NCI-H1436 treated with DMSO at 0.1 percent for 48 hours (cell line): ENCODE measurements around the gene CXCL8.
"Not testable (repeated sequence)": the region's sequence is repeated elsewhere in the genome, so short reads cannot be mapped to it uniquely, and the experiment has no call there.

Experiments
- DNase-seq: peaks from one replicate; lab custom pipeline; 2025; lab: John Stamatoyannopoulos, UW

CXCL8 gene

DNA sequence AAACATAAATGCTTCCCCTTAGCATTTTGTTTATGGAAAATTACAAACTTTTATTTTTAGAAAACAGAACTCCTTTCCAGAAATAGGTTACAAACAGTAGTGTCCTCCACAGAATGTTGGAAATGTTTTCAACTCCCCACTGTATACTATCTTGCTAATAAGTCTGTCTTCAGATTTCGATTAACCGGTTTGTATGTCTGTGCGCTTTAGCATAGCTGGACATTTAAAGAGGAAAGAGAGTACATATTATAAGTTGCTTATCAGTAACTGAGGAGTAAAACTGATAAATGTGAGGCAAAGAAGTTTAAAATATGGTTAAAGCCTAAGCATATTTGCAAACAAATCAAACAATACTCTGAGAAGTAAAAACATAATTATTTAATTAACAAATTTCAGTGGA lies 3.4 kb downstream of the CXCL8 start:
- no peak for DNase-seq

DNA sequence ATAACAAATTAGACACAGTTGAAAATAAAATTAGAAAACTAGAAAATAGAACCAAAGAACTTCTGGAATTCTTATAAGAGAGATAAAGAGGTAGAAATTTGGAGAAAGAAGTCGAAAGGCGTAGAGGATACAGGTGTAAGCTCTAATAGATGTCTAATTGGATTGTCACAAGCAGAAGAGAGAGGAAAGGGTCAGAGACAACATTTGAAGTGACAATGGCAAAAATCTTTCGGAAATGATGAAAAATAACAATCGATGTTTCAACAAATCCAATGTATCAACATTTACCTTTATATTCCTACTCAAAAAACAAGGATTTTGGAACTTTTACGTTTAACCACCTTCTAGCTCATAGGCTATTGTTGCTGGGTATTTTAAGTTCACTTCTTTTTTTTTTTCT lies 3.8 kb downstream of the CXCL8 start:
- no peak for DNase-seq

DNA sequence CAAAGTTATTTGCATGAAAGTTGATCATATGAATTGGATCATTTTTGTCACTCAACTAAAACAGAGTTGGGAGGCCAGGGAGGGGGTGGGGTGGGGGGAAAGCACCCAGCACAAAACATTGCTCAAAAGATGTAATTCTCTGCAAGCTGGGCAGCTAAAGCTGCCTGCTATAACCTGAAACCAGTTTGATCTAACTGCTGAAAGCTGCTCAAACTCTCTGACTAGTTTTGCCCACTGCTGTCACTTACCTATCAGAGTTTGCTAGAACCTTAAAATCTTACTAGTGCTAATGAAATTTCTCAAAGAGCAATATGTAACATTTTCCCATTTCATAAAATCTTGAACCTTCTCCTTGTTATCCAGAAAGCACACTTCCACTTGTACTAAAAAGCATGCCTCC lies 10.4 kb downstream of the CXCL8 start:
- no peak for DNase-seq

DNA sequence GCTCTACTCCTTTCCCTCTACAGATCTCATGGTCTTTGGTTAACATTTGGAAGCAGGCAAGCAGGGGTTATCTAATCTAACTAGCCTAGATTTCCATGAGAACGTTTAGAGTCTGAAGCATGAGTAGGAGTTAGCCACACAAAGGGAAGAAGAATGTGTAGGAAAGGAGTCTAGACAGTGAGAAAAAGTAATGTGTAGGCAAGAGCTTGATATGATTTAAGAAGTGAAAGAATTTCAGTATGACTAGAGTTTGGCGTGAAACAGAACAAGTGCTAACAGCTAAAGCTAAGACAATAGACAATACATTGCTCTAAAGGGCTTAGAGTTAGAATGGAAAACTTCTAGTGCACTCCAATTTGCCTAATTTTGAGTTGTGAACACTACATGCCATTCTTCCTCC lies 10.8 kb downstream of the CXCL8 start:
- DNase-seq = no peak

DNA sequence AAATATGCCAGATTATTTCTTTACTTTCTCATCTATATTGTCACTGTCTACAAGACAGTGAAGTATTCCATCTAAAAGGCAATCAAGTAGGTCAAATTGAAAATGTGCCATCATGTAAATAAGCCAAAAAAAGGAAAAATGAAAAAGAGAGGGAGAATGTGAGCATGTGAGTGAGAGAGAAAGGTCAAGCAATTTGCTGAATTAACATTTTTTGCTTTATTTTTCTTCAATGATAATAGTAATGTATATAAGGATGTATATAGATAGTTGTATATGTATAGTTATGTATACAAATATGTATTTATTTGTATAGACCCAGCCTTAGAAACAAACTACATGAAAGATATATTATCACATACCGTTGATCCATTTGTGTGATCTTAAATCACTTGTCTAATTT lies 11.5 kb downstream of the CXCL8 start:
- no peak for DNase-seq

DNA sequence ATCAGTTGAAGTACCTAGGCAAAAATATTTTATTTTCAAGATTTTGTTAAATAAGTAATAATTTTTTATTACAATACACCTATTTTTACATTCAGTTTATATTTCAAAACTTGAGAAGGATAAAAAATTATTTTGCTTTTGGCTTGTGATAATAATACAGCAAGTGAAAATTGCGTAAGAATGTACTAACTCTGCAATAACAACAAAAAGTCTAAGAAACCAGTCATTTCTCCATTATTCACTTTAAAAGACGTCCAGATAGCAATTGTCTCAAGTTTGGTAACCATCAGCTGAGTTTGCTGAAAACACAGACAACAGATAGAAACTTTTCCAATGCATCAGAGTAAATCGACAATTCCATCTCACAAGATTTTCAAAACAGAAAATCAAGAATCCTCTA lies 12.1 kb downstream of the CXCL8 start:
- no peak for DNase-seq

DNA sequence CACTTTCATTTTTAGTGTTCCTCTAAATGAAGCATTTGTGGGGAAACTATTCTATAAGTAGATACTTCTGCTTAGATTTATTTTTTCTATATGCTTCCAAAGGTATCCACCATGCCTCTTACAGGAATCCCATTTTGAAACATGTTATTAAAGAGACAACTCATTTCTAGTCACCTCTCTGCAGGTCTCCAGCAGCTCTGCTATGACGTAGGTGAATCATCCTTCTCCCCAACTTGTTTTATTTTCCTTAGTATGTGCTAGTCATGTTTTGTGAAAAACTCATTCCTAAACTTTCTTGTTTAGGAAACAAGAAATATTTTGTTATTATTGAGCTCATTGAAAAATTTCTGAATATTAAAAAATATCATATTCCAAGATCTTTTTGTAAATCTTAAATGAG lies 12.8 kb downstream of the CXCL8 start:
- no peak for DNase-seq

DNA sequence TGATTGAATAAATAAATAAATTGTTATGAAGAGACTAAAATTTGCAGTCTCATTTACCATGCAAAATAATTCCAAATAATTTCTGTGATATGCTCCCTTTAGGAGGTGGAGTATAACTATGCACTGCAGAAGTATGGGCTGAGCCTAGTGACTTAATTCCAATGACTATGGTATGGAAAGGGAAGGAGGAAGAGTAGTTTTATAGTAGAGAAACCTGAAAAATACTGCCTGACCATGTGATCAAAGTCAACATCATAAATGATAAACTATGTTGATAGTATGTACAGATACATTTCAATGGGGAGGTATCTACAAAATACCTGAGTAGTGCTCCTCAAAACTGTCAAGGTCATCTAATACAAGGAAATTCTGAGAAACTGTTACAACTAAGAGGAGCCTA lies 14.6 kb downstream of the CXCL8 start:
- DNase-seq = no peak

DNA sequence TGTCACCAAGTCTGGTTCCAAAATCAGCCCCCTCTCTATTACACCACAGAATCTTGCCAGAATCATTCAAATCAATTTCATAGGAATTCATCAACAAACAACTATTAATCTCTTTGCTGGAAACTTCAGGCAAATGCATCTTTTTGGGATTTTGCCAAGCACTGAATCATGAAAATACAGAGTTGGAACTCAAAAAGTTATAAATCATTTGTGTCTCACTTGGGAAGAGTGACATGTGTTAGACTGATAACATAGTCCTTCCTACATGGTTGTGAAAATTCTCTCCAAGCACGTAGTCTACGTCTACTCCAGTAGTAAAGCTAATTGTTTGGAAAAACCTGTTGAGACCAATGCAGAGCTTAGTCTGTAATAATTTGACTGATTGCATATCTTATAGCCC lies 19.0 kb downstream of the CXCL8 start:
- DNase-seq = no peak

DNA sequence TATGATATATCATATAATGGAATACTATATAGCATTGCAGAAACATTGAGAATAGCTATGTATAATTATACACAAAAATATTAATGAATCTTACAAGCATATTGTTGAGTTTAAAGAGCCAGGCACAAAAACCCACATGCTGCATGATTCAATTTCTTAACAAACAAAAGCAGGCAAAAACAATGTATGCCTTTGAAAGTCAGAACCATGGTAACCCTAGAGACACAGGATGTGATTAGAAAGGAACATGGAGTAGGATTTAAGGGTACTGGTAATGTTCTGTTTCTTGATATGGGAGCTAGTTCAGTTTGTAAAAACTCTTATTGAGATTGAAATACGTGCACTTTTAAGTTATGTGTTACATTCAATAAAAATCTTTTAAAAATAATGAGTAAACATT lies 21.5 kb downstream of the CXCL8 start:
- DNase-seq = no peak

DNA sequence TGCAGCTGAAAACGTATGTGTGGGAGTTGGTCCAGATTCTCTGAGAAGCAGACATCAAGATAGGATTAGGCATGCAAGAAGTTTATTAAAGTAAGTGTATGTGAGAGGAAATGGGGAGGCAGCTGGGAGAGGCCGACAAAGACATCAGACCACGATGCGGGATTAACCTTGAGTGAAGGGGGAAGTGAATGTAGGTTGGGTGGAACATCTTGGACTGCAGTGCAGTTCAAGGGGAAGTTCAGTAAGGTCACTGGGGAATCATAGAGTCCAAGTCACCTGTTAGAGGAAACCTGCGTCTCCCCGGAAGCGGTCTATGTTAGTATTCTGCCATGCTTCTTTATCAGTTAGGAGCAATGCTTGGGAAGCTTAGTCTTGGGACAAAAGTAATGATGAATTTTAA lies 22.0 kb downstream of the CXCL8 start:
- DNase-seq = no peak

DNA sequence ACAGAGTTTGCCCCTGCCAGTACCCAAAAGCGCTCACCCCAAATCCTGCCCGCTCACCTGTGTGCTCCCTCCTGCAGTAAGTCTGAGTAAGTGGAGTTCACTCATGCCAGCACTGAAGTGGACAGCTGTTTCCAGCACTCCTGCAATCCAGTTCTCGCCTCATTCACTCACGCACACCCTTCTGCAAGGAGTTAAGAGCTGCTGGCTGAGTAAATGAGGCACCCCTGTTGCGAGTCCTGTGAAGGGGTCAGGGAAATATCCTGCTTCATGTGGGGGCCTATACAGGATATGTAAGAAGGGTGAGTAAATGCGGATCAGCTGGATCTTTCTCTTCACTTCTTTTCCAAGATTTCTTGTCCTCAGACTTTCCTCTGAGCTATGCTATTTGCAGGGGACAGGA lies 23.5 kb downstream of the CXCL8 start:
- no peak for DNase-seq

DNA sequence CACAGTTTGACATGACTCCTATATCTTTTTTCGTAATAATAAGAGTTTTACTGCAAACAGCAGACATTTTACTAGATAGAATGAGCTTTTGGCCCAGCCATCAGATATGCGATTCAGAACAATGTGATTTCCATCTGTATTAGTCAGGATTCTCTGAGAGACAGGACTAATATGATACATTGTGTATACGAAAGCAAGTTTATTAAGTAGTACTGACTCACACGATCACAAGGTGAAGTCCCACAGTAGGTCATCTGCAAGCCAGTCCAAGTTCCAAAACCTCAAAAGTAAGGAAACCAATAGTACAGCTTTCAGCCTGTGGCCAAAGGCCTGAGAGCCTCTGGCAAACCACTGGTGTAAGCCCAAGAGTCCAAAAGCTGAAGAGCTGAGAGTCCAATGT lies 24.1 kb downstream of the CXCL8 start:
- DNase-seq = no peak

DNA sequence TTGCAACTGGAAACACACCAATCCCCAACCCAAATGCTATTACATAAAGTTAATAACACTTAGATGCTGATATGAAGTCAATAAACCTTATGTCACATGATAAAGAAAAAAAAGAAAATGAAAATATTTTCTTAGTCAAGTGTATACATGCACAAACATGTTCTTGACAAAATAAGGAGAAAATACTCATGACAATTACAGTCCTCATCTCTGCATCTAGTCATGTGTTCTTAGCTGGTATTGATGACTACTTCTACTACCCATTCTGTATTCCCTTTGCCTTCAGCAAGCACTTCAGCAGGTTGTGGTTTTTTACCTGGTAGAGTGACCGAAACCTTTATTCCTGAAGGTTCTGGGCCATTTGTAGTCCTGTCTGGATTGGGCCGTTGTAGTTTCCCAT lies 24.9 kb downstream of the CXCL8 start:
- no peak for DNase-seq

DNA sequence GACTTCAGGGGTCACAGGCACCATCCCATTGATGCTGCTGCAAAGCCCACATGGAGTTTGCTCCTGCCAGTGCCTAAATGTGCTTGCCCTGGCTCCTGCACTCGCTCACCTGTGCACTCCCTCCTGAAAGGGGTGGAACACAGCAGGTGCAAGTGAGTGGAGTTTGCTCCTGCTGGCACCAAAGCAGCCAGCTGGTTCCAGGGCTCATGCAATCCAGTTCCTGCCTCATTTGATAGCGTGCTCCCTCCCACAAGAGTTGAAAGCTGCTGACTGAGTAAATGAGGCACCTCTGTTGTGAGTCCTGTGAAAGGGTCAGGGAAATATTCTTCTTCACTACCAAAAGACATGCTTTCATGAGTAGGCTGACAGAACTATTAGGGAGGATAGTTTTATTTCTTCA lies 30.5 kb downstream of the CXCL8 start:
- no peak for DNase-seq

DNA sequence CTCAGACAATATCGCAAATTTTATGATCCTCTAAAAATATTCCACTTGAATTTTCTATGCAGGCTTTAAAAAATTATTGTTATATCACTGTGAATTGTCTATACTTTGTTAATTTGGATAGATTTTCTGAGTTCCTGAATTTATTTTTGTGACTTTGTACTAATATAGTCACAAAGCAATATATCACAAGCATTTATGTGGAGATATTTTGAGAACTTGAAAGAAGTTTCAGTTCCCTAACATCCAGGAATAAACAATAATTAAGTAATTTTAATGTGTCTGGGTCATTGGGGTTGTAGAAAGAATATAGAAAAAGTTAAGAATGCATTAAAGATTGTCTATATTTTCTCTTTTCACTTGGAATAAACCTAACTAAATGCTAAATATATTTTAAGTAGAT lies 32.0 kb downstream of the CXCL8 start:
- DNase-seq = no peak

DNA sequence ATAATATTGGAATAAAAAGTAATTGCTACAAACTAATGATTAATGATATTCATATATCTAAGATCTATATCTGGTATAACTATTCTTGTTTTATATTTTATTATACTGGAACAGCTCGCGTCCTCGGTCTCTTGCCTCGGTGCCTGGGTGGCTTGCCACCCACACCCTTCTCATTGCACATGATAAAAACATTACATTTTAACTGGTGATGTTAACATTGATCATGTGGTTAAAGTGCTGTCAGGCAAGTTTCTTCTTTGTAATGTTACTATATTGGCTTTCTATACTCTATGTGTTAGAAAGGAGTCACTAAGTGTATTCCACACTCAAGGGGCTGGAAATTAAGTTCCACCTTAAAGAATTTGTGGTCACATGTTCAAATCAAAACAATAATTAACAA lies 34.0 kb downstream of the CXCL8 start:
- DNase-seq = not testable (repeated sequence)

DNA sequence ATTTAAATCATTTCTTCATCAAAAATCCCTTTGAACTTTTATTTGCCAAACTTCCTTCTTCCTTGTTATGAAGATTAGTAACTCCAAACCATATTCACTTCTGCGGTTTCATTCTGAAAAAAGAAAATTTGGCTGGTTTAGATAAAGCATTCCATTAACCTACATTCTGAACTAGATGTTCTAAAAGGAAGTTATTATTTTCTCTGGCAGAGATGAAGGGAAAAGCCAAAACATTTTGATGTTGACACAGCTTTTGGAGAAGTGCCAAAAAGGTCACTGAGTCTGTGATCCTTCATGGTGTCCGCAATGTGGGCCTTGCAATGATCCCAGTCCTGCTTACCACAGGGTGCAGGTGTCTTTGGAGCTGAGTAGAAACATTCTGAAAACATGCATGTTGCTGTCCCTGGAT lies 36.0 kb downstream of the CXCL8 start:
- no peak for DNase-seq

DNA sequence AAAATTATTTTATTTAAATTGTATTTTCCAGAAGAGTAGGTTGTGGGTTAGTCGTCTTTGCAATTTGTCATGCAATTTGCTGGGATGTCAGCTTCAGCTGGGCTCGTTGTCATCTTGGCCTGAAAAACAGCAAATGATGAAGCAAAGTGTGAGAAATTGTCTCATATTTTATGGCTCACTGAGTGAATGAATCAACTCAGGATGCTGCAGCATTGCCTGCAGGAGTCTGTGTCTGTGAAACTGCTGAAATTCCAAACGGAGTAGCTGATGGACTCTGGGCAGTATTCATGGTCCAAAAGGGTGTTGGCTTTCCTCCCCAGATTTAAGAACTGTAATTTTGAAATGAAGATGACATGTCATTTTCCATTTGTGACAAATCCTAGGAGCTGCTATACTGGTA lies 37.2 kb downstream of the CXCL8 start:
- no peak for DNase-seq

DNA sequence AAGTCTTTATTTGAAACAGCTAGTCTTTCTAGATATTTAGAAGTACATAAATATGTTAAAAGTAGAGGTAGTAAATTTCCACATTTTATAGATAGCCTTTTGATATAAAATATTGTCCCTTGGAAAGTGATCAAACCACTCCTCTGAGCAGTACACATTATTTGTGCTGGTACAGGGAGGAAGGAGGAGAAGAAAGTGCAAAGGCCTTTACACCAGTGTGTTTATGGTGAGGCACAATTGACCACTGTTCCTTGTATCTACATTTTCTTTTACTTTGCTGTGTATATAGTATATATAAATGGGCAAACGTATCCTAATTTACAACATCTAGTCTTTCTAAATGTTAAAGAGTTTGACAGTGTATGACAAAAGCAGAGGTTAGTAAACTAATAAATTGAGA lies 39.9 kb downstream of the CXCL8 start:
- no peak for DNase-seq

DNA sequence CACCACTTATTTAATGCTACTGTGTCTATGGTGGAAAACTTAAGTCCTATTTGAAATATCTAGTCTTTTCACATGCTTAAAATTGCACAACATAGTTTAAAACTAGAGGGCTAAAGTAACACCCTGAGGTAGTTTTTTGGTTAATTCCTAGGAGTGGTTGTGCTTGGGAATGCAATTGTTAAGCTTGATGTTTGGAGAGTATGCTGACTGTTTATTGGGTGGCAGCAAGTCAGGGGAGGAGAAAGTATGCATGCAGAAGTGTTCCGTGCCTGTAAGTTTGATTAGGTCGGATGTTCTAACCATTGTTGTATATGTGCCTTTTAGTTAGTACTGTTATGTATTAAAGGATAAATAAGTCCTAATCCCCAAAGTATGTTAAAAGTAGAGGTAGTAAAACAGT lies 40.5 kb downstream of the CXCL8 start:
- no peak for DNase-seq

DNA sequence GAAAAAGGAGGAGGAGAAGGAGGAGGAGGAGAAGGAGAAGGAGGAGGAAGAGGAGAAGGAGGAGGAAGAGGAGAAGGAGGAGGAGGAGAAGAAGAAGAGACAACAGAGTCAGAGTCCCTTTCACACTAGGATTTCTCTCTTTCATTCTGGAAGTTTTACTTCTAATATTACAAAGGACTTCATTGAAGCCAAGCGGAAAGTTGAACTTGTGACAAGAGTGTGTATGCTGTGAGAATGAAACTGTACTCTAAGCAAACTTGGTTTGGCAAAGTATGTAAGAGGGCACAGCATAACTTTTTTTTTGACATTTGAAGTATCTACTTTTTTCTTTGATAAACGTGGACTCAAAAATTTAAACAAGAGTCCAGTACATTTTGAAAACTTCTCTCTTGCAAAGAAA lies 48.0 kb downstream of the CXCL8 start:
- DNase-seq = no peak
